ENCODE results near the gene B3GALNT2. TPM values are rescaled to one million over a fixed set of nuclear protein-coding genes. Genes with fewer than 3 reads are reported as not detected.

The B3GALNT2 gene
- total RNA-seq, 4 donors from 2014 or later, result 63.3 to 73.1 (median 70.6) TPM

DNA sequence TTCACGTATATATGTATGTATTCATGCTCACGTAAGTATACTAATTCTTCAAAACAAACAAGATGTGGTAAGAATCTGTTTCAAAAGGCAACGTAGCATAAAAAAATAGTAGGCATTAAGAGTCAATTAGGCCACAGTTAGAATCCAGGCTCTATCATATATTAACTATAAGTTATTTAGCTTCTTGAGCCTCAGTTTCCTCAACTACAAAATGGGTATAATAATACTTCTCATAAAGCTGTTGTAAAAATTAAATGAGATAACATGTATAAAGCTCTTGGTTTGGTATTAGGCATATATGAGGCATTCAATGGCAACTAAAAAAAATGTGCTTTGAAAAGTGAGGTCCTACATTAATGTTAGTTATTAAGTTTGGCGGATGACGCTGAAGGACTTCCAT is 9.2 kb downstream of the B3GALNT2 start:
- 92 to 93% methylated on average over 5 of the region's 5 CpGs for WGBS, 2 donors (ENCODE audit: low coverage in 1 of 2)
- no peak for ATAC-seq
- Histone ChIP-seq H3K27ac (no peak overlapping the region), H3K4me1 (peaks cover 0 to 31% (median 0%) of the 10 kb centered on the region in 3 donors), H3K36me3 (peaks cover 0 to 36% of the 10 kb centered on the region in 2 donors), H3K4me3 (no peak overlapping the region), H3K27me3 (no peaks in the 10 kb centered on the region), H3K9me3 (no peaks in the 10 kb centered on the region)
- TF ChIP-seq, protein P1, sequence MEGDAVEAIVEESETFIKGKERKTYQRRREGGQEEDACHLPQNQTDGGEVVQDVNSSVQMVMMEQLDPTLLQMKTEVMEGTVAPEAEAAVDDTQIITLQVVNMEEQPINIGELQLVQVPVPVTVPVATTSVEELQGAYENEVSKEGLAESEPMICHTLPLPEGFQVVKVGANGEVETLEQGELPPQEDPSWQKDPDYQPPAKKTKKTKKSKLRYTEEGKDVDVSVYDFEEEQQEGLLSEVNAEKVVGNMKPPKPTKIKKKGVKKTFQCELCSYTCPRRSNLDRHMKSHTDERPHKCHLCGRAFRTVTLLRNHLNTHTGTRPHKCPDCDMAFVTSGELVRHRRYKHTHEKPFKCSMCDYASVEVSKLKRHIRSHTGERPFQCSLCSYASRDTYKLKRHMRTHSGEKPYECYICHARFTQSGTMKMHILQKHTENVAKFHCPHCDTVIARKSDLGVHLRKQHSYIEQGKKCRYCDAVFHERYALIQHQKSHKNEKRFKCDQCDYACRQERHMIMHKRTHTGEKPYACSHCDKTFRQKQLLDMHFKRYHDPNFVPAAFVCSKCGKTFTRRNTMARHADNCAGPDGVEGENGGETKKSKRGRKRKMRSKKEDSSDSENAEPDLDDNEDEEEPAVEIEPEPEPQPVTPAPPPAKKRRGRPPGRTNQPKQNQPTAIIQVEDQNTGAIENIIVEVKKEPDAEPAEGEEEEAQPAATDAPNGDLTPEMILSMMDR (IDR thresholded peaks at IDR 0.05), result no peak
- TF ChIP-seq POLR2A (IDR thresholded peaks at IDR 0.05), result no peak
- TF ChIP-seq EP300 (IDR thresholded peaks at IDR 0.05), result no peak
- TF ChIP-seq POLR2AphosphoS5 (IDR thresholded peaks at IDR 0.05), result no peak

DNA sequence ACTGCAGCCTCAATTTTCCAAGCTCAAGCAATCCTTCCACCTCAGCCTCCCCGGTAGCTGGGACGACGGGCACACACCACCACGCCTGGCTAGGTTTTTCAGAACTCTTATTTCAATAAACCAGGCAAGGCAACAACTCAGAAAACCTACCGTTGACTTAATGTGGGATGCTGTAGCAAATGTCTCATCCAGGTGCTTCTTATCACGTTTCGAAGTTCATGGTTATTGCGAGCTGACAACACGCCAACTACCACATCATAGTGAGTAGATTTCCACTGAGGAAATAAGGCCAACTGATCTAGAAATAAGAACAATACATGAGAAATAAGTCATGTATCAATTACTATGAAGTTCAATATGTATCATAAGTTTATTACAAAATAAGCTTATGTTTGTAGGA is 9.7 kb downstream of the B3GALNT2 start:
- peaks cover 0 to 26% (median 0%) of the 10 kb centered on the region in 3 donors for H3K4me1 ChIP-seq
- no peak overlapping the region for H3K4me3 ChIP-seq
- no peaks in the 10 kb centered on the region for H3K9me3 ChIP-seq
- H3K27ac ChIP-seq, result no peak overlapping the region
- 89 to 90% methylated on average over 5 to 9 of the region's 9 CpGs for WGBS, 2 donors (ENCODE audit: low coverage in 1 of 2)
- no peak for ATAC-seq
- TF ChIP-seq EP300 (IDR thresholded peaks at IDR 0.05) (no peak), POLR2A (IDR thresholded peaks at IDR 0.05) (no peak), POLR2AphosphoS5 (IDR thresholded peaks at IDR 0.05) (no peak)
- TF ChIP-seq, protein P1 (IDR thresholded peaks at IDR 0.05), result no peak
- no peaks in the 10 kb centered on the region for H3K27me3 ChIP-seq
- peaks cover 0 to 41% of the 10 kb centered on the region in 2 donors for H3K36me3 ChIP-seq

DNA sequence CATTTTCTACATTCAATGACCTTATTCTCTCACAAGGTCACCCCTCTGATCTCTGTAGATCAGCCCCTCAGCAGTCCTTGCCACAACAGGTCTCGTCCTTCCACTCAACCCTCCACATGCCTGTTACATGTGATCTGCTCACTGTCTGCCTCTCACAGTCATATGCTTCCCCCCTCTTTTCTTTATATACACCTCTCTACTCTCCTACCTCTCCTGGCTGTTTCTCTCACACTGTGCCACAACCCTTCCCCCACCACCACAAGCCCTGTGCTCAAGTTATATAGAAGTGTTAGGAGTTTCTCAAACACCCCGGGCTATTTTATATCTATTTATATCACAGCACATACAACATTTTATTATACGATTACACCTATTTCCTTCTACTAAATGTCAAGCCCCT is 12.6 kb downstream of the B3GALNT2 start:
- TF ChIP-seq EP300 (IDR thresholded peaks at IDR 0.05), result no peak
- TF ChIP-seq POLR2AphosphoS5 (IDR thresholded peaks at IDR 0.05), result no peak
- TF ChIP-seq, protein P1 (IDR thresholded peaks at IDR 0.05), result no peak
- TF ChIP-seq POLR2A (IDR thresholded peaks at IDR 0.05), result no peak
- Histone ChIP-seq H3K9me3 (no peaks in the 10 kb centered on the region), H3K4me3 (no peak overlapping the region), H3K4me1 (peaks cover 0 to 14% (median 0%) of the 10 kb centered on the region in 3 donors), H3K27me3 (no peaks in the 10 kb centered on the region), H3K27ac (no peak overlapping the region), H3K36me3 (peaks cover 0 to 67% of the 10 kb centered on the region in 2 donors)
- WGBS, 2 donors (ENCODE audit: low coverage in 1 of 2), result 81 to 89% methylated on average over 3 of the region's 3 CpGs
- no peak for ATAC-seq

DNA sequence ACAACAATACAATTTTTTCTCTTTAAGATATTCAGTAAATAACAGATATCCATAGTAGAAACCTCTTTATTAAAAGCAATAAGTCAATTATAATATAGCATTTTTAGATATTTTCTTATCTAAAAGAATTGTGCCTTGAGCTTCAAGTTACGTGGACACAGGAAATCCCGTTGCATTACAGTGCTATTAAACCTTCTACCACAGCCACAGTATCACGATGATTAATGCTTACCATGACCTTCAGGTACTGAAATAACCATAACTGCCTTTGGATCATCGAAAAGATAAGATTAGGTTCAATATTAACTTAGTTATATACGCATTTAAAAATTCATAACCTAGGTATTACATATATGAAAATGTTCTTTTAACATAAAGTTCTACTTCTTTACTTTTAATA is 17.9 kb downstream of the B3GALNT2 start:
- H3K4me1 ChIP-seq, result peaks cover 0 to 2% (median 0%) of the 10 kb centered on the region in 3 donors

DNA sequence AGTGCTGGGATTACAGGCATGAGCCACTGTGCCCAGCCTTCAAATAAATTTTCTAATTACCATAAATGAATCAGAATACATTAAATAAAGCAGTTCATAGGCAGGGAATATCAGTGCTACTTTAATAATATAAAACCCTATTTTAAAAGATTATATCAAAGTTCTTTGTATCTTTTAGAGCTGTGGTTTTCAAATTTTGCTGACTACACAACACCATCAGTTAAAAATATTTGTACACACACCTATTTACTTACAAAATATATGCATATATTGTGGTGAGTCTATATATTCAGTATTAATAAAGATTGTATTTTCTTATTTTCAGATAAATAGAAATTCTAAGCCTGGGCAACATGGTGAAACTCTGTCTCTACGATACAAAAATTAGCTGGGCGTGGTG is 18.7 kb downstream of the B3GALNT2 start:
- TF ChIP-seq POLR2AphosphoS5 (IDR thresholded peaks at IDR 0.05) (no peak), EP300 (IDR thresholded peaks at IDR 0.05) (no peak), POLR2A (IDR thresholded peaks at IDR 0.05) (no peak)
- TF ChIP-seq, protein P1 (IDR thresholded peaks at IDR 0.05), result no peak
- no peak for ATAC-seq
- Histone ChIP-seq H3K4me1 (no peaks in the 10 kb centered on the region), H3K36me3 (peaks cover 3 to 78% of the 10 kb centered on the region in 2 donors), H3K9me3 (no peaks in the 10 kb centered on the region), H3K27ac (no peak overlapping the region), H3K27me3 (no peaks in the 10 kb centered on the region), H3K4me3 (no peak overlapping the region)
- WGBS, 2 donors (ENCODE audit: low coverage in 1 of 2), result 67 to 100% methylated on average over 1 to 2 of the region's 2 CpGs

More for the DNA sequence above, 17.9 kb downstream of the B3GALNT2 start:
- H3K36me3 ChIP-seq, result peaks cover 3 to 77% of the 10 kb centered on the region in 2 donors
- H3K4me3 ChIP-seq, result no peak overlapping the region
- no peak for ATAC-seq
- no peaks in the 10 kb centered on the region for H3K9me3 ChIP-seq
- no peak overlapping the region for H3K27ac ChIP-seq
- H3K27me3 ChIP-seq, result no peaks in the 10 kb centered on the region
- WGBS, 2 donors (ENCODE audit: low coverage in 1 of 2), result 62 to 82% methylated on average over 5 of the region's 5 CpGs
- TF ChIP-seq EP300 (IDR thresholded peaks at IDR 0.05) (no peak), POLR2A (IDR thresholded peaks at IDR 0.05) (no peak), POLR2AphosphoS5 (IDR thresholded peaks at IDR 0.05) (no peak)
- TF ChIP-seq, protein P1 (IDR thresholded peaks at IDR 0.05), result no peak

Measured in gastroesophageal sphincter (tissue), 4 donors.